Measurements from ENCODE around the gene CBLN4. TPM values are rescaled to one million over a fixed set of nuclear protein-coding genes. Genes with fewer than 3 reads are reported as not detected.

Gene CBLN4
- total and polyA plus RNA-seq, 2 of the 8 experiments (the other 6 are each of a cell fraction or from before 2014, with no cell fraction given) = 0.03 to 0.13 TPM

- Histone ChIP-seq H4K20me1 (replicated peaks in 1 of 2; ENCODE audit: control insufficient read depth in 1 of 2, insufficient read depth in 2 of 2, low read length in 2 of 2) (no peaks in the 10 kb centered on the region), H4K8ac (ENCODE audit: extremely low read depth, insufficient read depth, low read length) (no peak overlapping the region), H2BK12ac (ENCODE audit: low read depth, low read length) (no peak overlapping the region), H2AFZ (ENCODE audit: low read length) (0 out of 2 replicates have a peak overlapping the region, but pooled peaks have one; percentile 53), H3K27ac (ENCODE audit: low read depth, low read length) (no peak overlapping the region), H3K14ac (ENCODE audit: insufficient read length) (no peak overlapping the region), H2BK120ac (replicated peaks; ENCODE audit: low read depth, low read length) (no peak overlapping the region), H3K4me3 (ENCODE audit: extremely low read depth in 1 of 4, insufficient read depth in 2 of 4, low read depth in 3 of 4, low read length in 4 of 4) (peak overlapping the region; percentile 27 to 59 (median 34); a peak in 7 of 8 replicates), H3K79me2 (ENCODE audit: control insufficient read depth in 1 of 2, insufficient read depth in 2 of 2, low read length in 2 of 2) (no peaks in the 10 kb centered on the region), H2AK5ac (ENCODE audit: low read depth, low read length) (no peak overlapping the region), H3K4me1 (replicated peaks in 1 of 4; ENCODE audit: control insufficient read depth in 3 of 4, insufficient read depth in 4 of 4, low read length in 3 of 4) (peaks cover 0 to 5% (median under 1%) of the 10 kb centered on the region in 4 experiments; a peak in 4 of 7 replicates), H2BK15ac (ENCODE audit: low read length) (no peak overlapping the region), H3K9ac (replicated peaks in 1 of 4; ENCODE audit: extremely low read depth in 1 of 4, low read depth in 3 of 4, low read length in 3 of 4) (no peak overlapping the region), H2BK20ac (ENCODE audit: low read length) (no peak overlapping the region), H3K4ac (replicated peaks; ENCODE audit: insufficient read length, low read depth, low read length) (no peak overlapping the region), H3K27me3 (replicated peaks in 1 of 4; ENCODE audit: control insufficient read depth in 3 of 4, extremely low read depth in 1 of 4, insufficient read depth in 3 of 4, low read length in 3 of 4) (peaks cover 24 to 48% (median 47%) of the 10 kb centered on the region in 4 experiments), H3K9me3 (ENCODE audit: insufficient read depth in 2 of 2, low read depth in 1 of 2, low read length in 1 of 2) (peaks cover 0 to 52% of the 10 kb centered on the region in 2 experiments; a peak in 2 of 4 replicates), H4K91ac (replicated peaks; ENCODE audit: insufficient read length, low read length) (no peak overlapping the region), H3K23ac (ENCODE audit: insufficient read length) (no peak overlapping the region), H2BK5ac (ENCODE audit: low read depth, low read length) (no peak overlapping the region), H3K4me2 (ENCODE audit: insufficient read depth in 1 of 2, low read depth in 2 of 2, low read length in 2 of 2) (peak overlapping the region; percentile 53 to 76; a peak in 3 of 4 replicates), H3K23me2 (ENCODE audit: low read depth, low read length) (no peaks in the 10 kb centered on the region; the same call in 1 of the 2 replicates), H3K36me3 (ENCODE audit: control insufficient read depth in 2 of 4, insufficient read depth in 4 of 4, low read length in 3 of 4) (no peaks in the 10 kb centered on the region), H4K5ac (ENCODE audit: insufficient read length, low read depth, low read length) (no peak overlapping the region), H3K18ac (ENCODE audit: extremely low read depth, low read length) (no peak overlapping the region), H3K79me1 (ENCODE audit: low read depth, low read length) (no peaks in the 10 kb centered on the region), H3K56ac (replicated peaks; ENCODE audit: insufficient read length, low read depth, low read length) (no peak overlapping the region)
- peak; percentile 72 for TF ChIP-seq EZH2 (IDR thresholded peaks at IDR 0.05; ENCODE audit: low read depth, low read length, severe bottlenecking)
- TF ChIP-seq MAX (IDR thresholded peaks at IDR 0.05) = peak; percentile 51; the same call in 1 of the 2 replicates
- peak; percentile 85 for TF ChIP-seq KDM4A (IDR thresholded peaks at IDR 0.05; ENCODE audit: low read depth, low read length, severe bottlenecking)
- TF ChIP-seq RNF2 (IDR thresholded peaks at IDR 0.05; ENCODE audit: borderline replicate concordance, low read depth, low read length, missing control alignments, poor library complexity, severe bottlenecking) = peak; percentile 56
- no peak for TF ChIP-seq TAF1 (IDR thresholded peaks at IDR 0.05; ENCODE audit: low read depth, low read length)
- no peak for TF ChIP-seq SAP30 (IDR thresholded peaks at IDR 0.05; ENCODE audit: insufficient read depth, insufficient replicate concordance, low read length)
- TF ChIP-seq, protein P1, sequence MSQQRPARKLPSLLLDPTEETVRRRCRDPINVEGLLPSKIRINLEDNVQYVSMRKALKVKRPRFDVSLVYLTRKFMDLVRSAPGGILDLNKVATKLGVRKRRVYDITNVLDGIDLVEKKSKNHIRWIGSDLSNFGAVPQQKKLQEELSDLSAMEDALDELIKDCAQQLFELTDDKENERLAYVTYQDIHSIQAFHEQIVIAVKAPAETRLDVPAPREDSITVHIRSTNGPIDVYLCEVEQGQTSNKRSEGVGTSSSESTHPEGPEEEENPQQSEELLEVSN (IDR thresholded peaks at IDR 0.05) = peak; percentile 55
- TF ChIP-seq SUZ12 (IDR thresholded peaks at IDR 0.05; ENCODE audit: low read length) = peak; percentile 75
- peak in 1 of 2 experiments; percentile 65 for DNase-seq (ENCODE audit: low read depth in 1 of 2, low spot score in 2 of 2)
- 34% methylated on average over 47 of the region's 70 CpGs; no CpG with 5 or more reads in 1 of the 2 experiments for WGBS, 2 experiments (ENCODE audit: extremely low coverage in 1 of 2, insufficient coverage in 1 of 2, insufficient read length in 1 of 2, insufficient replicate concordance in 2 of 2, low coverage in 1 of 2, low lambda C conversion rate in 2 of 2, missing lambda C conversion rate in 1 of 2)
- CTCF ChIA-PET (ENCODE audit: partially characterized antibody) = no interaction called here
- POLR2A ChIA-PET (ENCODE audit: partially characterized antibody) = no interaction called here
- no peak for FAIRE-seq
Measured at GRCh38 chr20:56004611-56005388, 519 bp downstream of the CBLN4 start.

All from H1 (cell line).